VCaP (cell line): Measurements from ENCODE around the gene BTBD2.
A peak's percentile ranks its signal among the peaks of the same experiment; 100 is the strongest.

Source experiments
- H3K27ac ChIP-seq: fragments of 450-650 bp; 2 replicates; pipeline ENCODE4 v1.5.1; 2017
- CTCF ChIP-seq: fragments of 450-650 bp; conservative IDR thresholded peaks from 2 replicates; pipeline ENCODE4 v1.5.1; 2017; ENCODE audit warnings: mild to moderate bottlenecking, moderate library complexity

BTBD2 gene

GRCh38 chr19:2026770-2027169 lies 11.3 kb upstream of the BTBD2 start:
- no peak overlapping the region for H3K27ac ChIP-seq
- no peak for TF ChIP-seq CTCF

GRCh38 chr19:2022289-2022688 lies 6.8 kb upstream of the BTBD2 start:
- no peak for TF ChIP-seq CTCF
- H3K27ac ChIP-seq: no peak overlapping the region

GRCh38 chr19:2021453-2022140 lies 6.1 kb upstream of the BTBD2 start:
- TF ChIP-seq CTCF: no peak
- H3K27ac ChIP-seq: no peak overlapping the region

- H3K27ac ChIP-seq: no peak overlapping the region
- no peak for TF ChIP-seq CTCF
These were observed 3.2 kb upstream of the BTBD2 start for GRCh38 chr19:2018752-2019151.

GRCh38 chr19:2016041-2016807 lies 710 bp upstream of the BTBD2 start:
- peak overlapping the region; percentile 37 for H3K27ac ChIP-seq

GRCh38 chr19:2014731-2015607 lies 545 bp downstream of the BTBD2 start:
- no peak for TF ChIP-seq CTCF
- H3K27ac ChIP-seq: peak overlapping the region; percentile 83

More at GRCh38 chr19:2016041-2016807, 710 bp upstream of the BTBD2 start:
- TF ChIP-seq CTCF: no peak

GRCh38 chr19:2014131-2014571 lies 1.4 kb downstream of the BTBD2 start:
- peak overlapping the region; percentile 83; the same call in 1 of the 2 replicates for H3K27ac ChIP-seq

More at GRCh38 chr19:2014131-2014571, 1.4 kb downstream of the BTBD2 start:
- TF ChIP-seq CTCF: no peak
